GM04504 (cell line): ENCODE measurements around the gene ALB.
"Not testable (repeated sequence)": the region's sequence is repeated elsewhere in the genome, so short reads cannot be mapped to it uniquely, and the experiment has no call there.

Source experiments
- DNase-seq: peaks from one replicate; pipeline ENCODE4 v3.0.0-alpha.2; 2012; ENCODE audit warnings: low read depth

Gene ALB

DNA sequence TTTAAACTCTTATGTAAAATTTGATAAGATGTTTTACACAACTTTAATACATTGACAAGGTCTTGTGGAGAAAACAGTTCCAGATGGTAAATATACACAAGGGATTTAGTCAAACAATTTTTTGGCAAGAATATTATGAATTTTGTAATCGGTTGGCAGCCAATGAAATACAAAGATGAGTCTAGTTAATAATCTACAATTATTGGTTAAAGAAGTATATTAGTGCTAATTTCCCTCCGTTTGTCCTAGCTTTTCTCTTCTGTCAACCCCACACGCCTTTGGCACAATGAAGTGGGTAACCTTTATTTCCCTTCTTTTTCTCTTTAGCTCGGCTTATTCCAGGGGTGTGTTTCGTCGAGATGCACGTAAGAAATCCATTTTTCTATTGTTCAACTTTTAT is at the start of gene ALB:
TSS of gene ALB (plus strand) at position 246 of the 400 bp plus-strand sequence. CDS start at position 287, 41 bp downstream.
- DNase-seq: no peak

DNA sequence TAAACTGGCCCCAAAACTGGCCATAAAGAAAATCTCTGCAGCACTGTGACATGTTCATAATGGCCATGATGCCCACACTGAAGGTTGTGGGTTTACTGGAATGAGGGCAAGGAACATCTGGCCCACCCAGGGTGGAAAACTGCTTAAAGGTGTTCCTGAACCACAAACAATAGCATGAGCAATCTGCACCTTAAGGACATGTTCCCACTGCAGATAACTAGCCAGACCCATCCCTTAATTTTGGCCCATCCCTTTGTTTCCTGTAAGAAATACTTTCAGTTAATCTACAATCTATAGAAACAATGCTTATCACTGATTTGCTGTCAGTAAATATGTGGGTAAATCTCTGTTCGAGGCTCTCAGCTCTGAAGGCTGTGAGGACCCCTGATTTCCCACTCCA is 46.9 kb upstream of the ALB start:
- not testable (repeated sequence) for DNase-seq

GRCh38 chr4:73369506-73370199 is 34.4 kb upstream of the ALB start:
- DNase-seq: not testable (repeated sequence)

GRCh38 chr4:73375328-73375741 is 28.8 kb upstream of the ALB start:
- no peak for DNase-seq

GRCh38 chr4:73376251-73376650 is 27.8 kb upstream of the ALB start:
- DNase-seq: no peak

- DNase-seq: no peak
Observed at GRCh38 chr4:73376976-73377375, 27.1 kb upstream of the ALB start.

GRCh38 chr4:73378887-73379286 is 25.2 kb upstream of the ALB start:
- DNase-seq: no peak

GRCh38 chr4:73379946-73380345 is 24.1 kb upstream of the ALB start:
- no peak for DNase-seq

DNA sequence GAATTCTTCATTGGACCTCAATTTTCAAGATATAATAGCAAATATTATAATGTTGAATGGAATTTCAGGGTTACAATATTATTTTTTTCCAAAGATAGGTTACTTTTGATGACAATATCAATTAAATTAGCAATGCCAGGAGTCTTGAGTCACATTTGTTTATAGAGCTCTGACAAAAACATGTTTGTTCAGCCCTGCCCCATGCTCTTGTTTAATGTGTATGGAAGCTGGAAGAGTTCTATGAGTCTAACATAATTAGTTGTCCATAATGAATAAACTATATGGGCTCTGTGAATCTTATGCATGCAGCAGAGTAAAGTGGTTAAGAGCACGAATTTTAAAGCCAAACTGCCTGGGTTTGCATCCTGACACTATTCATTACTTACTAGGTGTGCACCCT is 22.9 kb upstream of the ALB start:
- DNase-seq: no peak

DNA sequence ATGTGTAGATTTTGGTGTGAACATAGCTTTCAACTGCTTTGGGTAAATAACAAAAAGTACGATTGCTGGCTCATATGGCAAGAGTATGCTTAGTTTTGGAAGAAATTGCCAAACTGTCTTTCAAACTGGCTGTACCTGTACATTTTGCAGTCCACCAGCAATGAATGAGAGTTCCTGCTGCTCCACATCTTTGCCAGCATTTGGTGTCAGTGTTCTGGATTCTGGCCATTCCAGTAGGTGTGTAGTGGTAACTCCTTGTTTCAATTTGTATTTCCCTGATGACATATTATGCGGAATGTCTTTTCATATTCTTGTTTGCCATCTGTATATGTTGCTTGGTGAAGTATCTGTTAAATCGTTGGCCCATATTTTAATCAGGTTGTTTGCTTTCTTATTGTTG is 20.6 kb upstream of the ALB start:
- DNase-seq: no peak

GRCh38 chr4:73387552-73387951 is 16.5 kb upstream of the ALB start:
- DNase-seq: no peak

- DNase-seq: no peak
Observed at GRCh38 chr4:73388887-73389286, 15.2 kb upstream of the ALB start.

DNA sequence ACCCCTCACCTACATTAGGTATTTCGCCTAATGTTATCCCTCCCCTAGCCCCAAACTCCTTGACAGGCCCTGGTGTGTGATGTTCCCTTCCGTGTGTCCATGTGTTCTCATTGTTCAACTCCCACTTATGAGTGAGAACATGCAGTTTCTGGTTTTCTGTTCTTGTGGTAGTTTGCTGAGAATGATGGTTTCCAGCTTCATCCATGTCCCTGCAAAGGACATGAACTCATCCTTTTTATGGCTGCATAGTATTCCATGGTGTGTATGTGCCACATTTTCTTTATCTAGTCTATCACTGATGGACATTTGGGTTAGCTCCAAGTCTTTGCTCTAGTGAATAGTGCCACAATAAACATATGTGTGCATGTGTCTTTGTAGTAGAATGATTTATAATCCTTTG is 14.4 kb upstream of the ALB start:
- not testable (repeated sequence) for DNase-seq

GRCh38 chr4:73391774-73392173 is 12.3 kb upstream of the ALB start:
- no peak for DNase-seq

DNA sequence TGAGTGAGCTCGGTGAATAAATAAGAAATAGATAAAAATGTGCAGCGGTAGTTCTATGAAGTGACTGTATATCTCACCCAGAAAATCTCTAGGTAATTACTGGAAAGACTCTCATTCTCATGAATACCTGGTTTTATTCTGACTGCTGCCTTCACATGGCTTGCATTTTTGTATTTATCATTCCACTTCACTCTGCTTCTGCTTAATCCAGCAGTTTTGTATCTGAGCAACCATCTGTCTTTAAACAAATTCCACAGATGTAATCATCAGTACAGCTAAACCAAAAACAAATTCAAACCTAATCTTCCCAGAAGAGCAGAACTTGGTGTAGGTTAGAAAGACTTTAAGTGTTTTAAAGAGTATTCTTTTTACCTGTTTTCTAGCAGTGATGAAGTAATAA is 11.2 kb upstream of the ALB start:
- no peak for DNase-seq

- DNase-seq: no peak
Observed at GRCh38 chr4:73396304-73396703, 7.8 kb upstream of the ALB start.

DNA sequence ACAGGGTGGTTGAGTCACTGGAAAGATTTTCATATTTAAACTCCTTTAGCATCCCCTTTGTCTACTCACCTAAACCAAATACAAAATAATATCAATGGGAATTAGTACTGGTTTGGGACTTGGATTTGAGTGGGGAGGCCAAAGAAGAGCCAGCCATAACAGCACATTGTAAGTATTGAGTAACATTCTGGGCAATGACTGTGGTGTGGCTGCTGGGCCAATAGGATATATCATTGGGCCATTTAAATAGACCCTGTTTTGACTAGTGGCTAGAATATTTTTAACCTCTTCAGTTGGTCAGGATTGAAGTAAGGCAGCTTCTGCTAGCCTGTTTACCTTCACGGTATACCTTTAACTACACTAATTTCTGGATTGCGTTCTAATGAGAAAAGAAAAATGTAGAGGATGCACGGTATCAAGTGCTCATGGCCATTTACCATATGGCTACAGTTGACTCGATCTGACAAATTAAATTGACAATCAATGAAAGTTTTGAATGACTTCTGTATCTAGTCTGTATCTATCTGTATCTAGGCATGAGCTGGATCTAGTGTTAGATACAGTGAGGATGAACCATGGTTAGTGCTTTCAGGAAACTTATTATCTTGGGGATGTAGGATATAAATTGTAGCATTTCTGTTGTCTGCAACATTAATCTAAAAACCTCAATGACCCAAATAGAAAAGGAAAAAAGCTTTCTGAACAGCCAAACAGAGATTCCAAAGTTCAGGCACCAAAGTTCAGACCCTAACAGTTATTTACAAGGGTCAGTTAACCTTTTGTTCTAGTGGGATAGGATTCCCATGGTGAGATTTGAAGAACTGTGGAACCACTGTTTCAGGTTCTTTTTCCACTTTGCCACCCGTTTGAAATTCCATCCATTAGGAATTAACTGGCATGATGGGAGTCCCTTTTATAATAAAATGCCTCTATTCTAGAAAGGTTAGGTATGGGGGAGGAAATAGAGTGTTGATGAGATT is 6.8 kb upstream of the ALB start:
- no peak for DNase-seq

DNA sequence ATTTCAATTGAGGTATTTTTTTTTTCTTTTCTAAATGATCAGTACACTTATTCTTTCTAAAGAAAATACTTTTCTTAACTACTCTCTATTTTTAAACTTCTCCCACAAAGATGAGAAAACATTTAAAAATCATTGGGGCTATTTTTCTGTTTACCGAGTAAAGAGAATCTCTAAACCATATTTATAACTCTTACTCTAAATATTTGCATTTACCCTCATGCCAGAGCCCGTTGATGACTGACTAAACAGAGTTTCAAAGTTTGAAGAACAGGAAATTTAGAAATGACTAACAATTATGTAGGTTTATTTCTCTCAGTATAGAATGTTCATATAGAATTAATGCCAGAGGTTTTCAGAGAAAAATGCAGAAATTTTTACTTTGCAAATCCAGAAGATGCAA is 2.7 kb upstream of the ALB start:
- no peak for DNase-seq

DNA sequence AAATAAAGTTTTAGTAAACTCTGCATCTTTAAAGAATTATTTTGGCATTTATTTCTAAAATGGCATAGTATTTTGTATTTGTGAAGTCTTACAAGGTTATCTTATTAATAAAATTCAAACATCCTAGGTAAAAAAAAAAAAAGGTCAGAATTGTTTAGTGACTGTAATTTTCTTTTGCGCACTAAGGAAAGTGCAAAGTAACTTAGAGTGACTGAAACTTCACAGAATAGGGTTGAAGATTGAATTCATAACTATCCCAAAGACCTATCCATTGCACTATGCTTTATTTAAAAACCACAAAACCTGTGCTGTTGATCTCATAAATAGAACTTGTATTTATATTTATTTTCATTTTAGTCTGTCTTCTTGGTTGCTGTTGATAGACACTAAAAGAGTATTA is 370 bp downstream of the ALB start:
- DNase-seq: no peak

DNA sequence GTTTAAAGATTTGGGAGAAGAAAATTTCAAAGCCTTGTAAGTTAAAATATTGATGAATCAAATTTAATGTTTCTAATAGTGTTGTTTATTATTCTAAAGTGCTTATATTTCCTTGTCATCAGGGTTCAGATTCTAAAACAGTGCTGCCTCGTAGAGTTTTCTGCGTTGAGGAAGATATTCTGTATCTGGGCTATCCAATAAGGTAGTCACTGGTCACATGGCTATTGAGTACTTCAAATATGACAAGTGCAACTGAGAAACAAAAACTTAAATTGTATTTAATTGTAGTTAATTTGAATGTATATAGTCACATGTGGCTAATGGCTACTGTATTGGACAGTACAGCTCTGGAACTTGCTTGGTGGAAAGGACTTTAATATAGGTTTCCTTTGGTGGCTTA is 1.1 kb downstream of the ALB start:
- DNase-seq: no peak

DNA sequence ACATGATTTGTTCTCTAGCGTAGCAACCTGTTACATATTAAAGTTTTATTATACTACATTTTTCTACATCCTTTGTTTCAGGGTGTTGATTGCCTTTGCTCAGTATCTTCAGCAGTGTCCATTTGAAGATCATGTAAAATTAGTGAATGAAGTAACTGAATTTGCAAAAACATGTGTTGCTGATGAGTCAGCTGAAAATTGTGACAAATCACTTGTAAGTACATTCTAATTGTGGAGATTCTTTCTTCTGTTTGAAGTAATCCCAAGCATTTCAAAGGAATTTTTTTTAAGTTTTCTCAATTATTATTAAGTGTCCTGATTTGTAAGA is 2.4 kb downstream of the ALB start:
- no peak for DNase-seq

- DNase-seq: no peak
Observed at GRCh38 chr4:73407227-73407673, 3.2 kb downstream of the ALB start.

DNA sequence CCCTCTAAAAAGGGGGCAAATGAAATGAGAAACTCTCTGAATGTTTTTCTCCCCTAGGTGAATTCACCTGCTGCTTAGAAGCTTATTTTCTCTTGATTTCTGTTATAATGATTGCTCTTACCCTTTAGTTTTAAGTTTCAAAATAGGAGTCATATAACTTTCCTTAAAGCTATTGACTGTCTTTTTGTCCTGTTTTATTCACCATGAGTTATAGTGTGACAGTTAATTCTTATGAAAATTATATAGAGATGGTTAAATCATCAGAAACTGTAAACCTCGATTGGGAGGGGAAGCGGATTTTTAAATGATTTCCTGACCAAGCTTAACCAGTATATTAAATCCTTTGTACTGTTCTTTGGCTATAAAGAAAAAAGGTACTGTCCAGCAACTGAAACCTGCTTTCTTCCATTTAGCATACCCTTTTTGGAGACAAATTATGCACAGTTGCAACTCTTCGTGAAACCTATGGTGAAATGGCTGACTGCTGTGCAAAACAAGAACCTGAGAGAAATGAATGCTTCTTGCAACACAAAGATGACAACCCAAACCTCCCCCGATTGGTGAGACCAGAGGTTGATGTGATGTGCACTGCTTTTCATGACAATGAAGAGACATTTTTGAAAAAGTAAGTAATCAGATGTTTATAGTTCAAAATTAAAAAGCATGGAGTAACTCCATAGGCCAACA is 4.2 kb downstream of the ALB start:
- DNase-seq: no peak
